ENCODE measurements around the gene SIRPG.

- no peak for TF ChIP-seq CTCF (conservative IDR thresholded peaks at IDR 0.05 in 1 of 2, IDR thresholded peaks at IDR 0.05 in 1 of 2; ENCODE audit: extremely low read depth in 1 of 2, insufficient read depth in 1 of 2, low read depth in 1 of 2, low read length in 2 of 2)
- no peak for TF ChIP-seq EZH2 (IDR thresholded peaks at IDR 0.05; ENCODE audit: borderline replicate concordance, low read length)
These were observed 11.7 kb upstream of the SIRPG start for GRCh38 chr20:1669304-1669703.
